Measurements from ENCODE around the gene LRATD1.

LRATD1 gene, protein sequence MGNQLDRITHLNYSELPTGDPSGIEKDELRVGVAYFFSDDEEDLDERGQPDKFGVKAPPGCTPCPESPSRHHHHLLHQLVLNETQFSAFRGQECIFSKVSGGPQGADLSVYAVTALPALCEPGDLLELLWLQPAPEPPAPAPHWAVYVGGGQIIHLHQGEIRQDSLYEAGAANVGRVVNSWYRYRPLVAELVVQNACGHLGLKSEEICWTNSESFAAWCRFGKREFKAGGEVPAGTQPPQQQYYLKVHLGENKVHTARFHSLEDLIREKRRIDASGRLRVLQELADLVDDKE

DNA sequence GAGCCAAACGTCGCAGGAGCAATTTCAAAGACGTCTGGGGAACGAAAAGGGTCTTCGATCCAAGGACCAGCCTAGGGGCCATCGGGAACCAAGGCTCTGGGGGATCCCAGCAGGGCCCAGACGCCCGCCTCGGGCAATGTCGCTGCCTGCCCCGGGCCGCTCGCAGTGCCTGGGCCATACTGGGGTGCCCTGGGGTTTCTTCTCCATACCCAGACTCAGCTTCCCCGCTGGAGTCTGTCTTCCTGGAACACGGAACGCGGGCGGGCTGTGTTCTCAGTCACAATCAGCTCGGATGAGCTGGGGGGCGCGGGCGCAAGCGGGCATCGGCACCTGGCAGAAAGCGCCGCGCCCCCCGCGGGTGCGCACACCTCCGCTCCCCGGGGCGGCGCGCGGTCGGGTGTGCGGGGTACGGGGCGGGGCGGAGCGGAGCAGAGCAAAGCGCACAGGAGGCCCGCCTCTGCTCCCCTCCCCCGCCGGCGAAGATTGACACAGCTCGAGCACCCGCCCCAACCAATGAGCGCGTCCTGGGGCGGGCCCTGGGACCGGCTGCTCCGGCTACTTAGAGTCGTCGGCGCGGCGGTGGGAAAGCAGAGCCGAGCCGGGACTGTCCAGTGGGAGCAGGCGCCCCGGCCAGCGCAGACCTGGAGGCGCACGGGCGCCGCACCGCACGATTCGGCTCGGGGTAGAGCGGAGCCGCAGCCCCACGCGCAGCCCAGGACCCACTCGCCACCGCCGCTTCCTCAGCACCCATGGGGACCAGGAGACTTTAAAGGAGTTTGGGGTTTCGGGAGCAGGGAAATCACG is at the start of gene LRATD1:
TSS of gene LRATD1 (plus strand) at position 585 of the 804 bp plus-strand sequence. CDS start 1,263 bp downstream, outside the sequence.
- no peak for FAIRE-seq

- no peak for FAIRE-seq
Observed at GRCh38 chr2:14583059-14583458, 49.5 kb upstream of the LRATD1 start.

DNA sequence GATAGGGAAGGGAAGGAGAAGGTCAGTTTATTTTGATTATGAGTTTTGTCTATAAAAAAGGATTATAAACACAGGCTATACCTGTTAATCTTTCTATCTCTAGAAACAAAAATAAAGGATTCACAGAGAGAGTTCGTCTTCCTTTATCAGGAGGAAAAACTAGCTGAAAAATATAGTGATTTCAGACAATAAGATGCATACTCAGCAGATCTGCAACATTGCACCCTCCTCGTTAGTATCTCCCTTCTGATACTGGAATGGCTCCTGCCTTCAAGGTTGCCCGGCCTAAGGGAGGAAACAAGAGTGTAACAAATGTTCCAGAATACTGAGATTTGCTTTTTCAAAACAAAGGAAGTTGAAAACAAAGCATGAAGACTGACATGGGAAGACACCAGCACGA is 48.7 kb upstream of the LRATD1 start:
- FAIRE-seq = no peak

GRCh38 chr2:14587119-14587518 is 45.4 kb upstream of the LRATD1 start:
- FAIRE-seq = no peak

- FAIRE-seq = no peak
Observed at GRCh38 chr2:14601156-14601770, 31.3 kb upstream of the LRATD1 start.

DNA sequence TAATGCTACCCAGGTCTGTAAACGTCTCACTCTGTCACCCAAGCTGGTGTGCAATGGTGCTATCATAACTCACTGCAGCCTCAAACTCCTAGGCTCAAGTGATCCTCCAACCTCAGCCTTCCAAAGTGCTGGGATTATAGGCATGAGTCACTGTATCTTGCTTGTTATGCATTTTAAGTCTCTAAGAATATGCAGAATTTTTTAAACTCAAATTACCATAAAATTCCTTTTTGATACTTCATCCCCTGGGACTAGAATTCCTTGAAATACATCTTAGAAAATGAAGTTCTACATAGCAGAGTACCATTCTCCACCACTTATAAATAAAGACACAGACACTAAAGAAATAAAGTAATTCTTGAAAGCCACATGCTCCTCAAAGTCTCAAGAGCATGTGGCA is 30.2 kb upstream of the LRATD1 start:
- no peak for FAIRE-seq

DNA sequence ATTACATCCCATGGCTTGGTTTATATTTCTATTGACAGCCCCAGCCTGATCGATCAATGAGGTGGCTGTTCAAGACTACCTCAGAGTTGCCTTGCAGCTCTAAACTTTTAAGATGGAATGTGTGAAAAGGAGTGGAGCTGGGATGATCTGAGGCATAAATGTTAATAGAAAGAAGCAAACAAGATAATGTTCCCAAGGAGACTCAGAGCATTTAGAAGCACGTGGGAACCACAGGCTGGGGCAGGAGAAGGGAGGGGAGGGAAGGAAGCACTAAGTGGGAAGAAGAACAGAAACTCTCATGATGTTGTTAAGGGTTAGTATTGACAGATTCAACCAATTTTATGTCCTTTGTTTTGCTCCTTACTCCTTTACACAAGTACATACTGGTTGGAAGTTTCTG is 28.8 kb upstream of the LRATD1 start:
- no peak for FAIRE-seq

DNA sequence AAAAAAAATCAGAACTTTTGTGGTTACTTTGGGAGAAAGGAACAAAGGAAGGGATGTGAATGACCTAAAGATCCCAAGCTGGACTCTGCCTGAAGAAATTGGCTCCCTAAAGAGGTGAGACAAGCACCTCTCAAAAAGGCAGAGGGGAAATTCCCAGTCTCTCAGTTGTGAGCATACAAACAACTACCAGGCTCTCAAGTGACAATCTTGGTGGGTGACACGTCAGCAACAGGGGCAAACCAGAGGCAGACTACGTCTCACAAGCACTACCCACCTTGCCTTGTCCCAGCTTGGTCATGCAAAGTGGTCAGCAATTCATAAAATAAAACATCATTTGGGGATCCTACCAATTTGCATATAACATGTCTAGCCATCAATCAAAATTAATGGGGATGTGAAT is 24.3 kb upstream of the LRATD1 start:
- FAIRE-seq = no peak

DNA sequence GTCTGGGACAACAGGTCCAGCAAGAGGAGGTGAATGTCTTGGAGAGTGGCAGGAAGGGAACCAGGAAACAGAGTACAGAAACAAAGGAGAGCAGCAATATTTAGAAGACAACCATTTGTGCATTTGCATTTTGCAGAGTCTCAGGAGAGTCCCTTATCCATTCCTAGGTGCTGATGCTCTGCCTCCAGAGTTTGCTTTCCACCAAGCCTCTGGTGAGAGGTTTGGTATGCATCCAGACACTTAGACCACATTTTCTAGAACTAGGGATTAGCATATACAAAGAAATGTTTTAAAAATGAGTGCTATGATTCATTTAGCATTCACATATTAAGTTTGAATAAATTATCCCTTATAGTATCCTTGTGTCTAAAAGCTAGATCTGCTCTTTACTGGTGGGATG is 18.5 kb upstream of the LRATD1 start:
- no peak for FAIRE-seq

GRCh38 chr2:14615121-14615520 is 17.4 kb upstream of the LRATD1 start:
- no peak for FAIRE-seq

GRCh38 chr2:14615760-14616159 is 16.8 kb upstream of the LRATD1 start:
- no peak for FAIRE-seq

- no peak for FAIRE-seq
Observed at GRCh38 chr2:14616342-14616741, 16.2 kb upstream of the LRATD1 start.

DNA sequence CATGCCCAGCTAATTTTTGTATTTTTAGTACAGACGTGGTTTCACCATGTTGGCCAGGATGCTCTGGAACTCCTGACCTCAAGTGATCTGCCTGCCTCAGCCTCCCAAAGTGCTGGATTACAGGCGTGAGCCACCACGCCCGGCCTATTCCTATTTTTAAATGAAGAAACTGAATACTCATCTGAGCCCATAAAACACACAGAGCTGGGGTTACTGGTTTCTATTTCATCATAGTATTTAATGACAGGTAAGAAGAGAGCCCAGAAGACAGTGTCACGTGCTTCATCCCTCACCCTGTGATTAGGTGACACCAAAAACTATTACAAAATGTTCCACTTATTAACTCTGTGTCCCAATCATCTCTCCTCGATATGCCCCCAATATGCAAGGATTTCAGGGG is 15.6 kb upstream of the LRATD1 start:
- FAIRE-seq = no peak

GRCh38 chr2:14619441-14619840 is 13.1 kb upstream of the LRATD1 start:
- no peak for FAIRE-seq

- no peak for FAIRE-seq
Observed at GRCh38 chr2:14621114-14621513, 11.4 kb upstream of the LRATD1 start.

- no peak for FAIRE-seq
Observed at GRCh38 chr2:14621906-14622549, 10.5 kb upstream of the LRATD1 start.

GRCh38 chr2:14622550-14622939 is 10.0 kb upstream of the LRATD1 start:
- peak; percentile 45 for FAIRE-seq

GRCh38 chr2:14623237-14623636 is 9.3 kb upstream of the LRATD1 start:
- no peak for FAIRE-seq

- FAIRE-seq = no peak
Observed at GRCh38 chr2:14626873-14627272, 5.6 kb upstream of the LRATD1 start.

DNA sequence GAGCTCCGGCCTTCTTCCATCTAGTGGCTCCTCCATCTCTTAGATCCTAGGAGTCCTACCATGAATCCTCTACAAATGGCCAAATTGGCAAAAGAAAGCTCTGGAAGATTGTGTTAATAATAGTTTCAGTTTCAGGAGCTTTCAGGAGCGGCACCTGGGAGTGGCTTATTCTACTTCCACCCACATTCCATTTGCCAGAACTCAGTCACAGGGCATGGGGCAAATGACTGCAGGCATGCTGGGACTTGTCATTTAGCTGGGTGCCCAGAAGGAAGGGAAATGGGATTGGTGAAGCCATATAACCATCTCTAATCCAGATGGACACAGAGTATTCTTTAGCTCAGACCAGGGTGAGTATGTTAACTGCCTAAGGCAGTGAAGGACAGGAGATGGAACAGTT is 3.6 kb upstream of the LRATD1 start:
- FAIRE-seq = no peak

GRCh38 chr2:14631406-14632040 is 994 bp upstream of the LRATD1 start:
- no peak for FAIRE-seq

DNA sequence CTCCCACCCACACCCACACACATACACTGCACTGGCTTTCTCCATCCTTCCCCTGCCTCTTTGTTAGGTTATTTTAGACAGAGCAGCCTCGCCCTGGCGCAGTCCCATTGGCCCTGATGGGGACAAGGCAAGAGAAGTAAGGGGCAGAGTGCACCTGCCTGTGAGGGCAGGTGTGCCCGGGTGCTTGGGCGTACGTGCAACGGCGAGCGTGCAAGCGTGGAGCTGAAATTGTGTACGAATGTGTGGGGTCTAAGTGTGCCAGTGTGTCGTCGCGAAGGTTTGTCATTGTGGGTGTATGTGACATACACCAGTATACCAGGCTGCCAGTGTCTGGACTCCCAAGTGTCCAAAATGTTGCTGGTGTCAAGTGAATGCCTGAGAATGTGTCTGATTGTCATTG is 544 bp downstream of the LRATD1 start:
- no peak for FAIRE-seq
